Liver (tissue), 9 donors: ENCODE measurements around the gene FADD. TPM values are rescaled to one million over a fixed set of nuclear protein-coding genes. Genes with fewer than 3 reads are reported as not detected.

Experiments used
- DNase-seq: peaks from one replicate; pipeline ENCODE4 v3.0.0-alpha.2; 2017; ENCODE audit warnings: low spot score
- H3K27ac ChIP-seq, 2 donors: one replicate each; pipeline ENCODE4 v1.7.0; 2013; ENCODE audit warnings: inconsistent platforms in 2 of 2, low read length in 2 of 2, control low read depth in 1 of 2, low read depth in 1 of 2, mild to moderate bottlenecking in 1 of 2
- H3K27me3 ChIP-seq, 4 donors: one replicate each; pipeline versions ENCODE4 v1.6.1 to v1.7.0; 2013; ENCODE audit warnings: low read length in 3 of 4, inconsistent platforms in 1 of 4, mild to moderate bottlenecking in 1 of 4, moderate library complexity in 1 of 4; ENCODE audit not compliant: control insufficient read depth in 4 of 4, insufficient read depth in 4 of 4
- H3K36me3 ChIP-seq, 4 donors: one replicate each; pipeline versions ENCODE4 v1.6.1 to v1.7.0; 2013; ENCODE audit warnings: low read length in 3 of 4, mild to moderate bottlenecking in 3 of 4, low read depth in 1 of 4, moderate library complexity in 1 of 4; ENCODE audit not compliant: control insufficient read depth in 4 of 4, insufficient read depth in 3 of 4
- H3K4me1 ChIP-seq, 4 donors: one replicate each; pipeline versions ENCODE4 v1.6.1 to v1.7.0; 2013; ENCODE audit warnings: low read length in 3 of 4, mild to moderate bottlenecking in 3 of 4, moderate library complexity in 1 of 4; ENCODE audit not compliant: control insufficient read depth in 4 of 4, insufficient read depth in 4 of 4
- H3K4me3 ChIP-seq, 3 donors: one replicate each; pipeline versions ENCODE4 v1.6.1 to v1.7.0; 2013; ENCODE audit warnings: low read length in 3 of 3, control low read depth in 1 of 3, low read depth in 1 of 3, mild to moderate bottlenecking in 1 of 3
- H3K9ac ChIP-seq, 2 donors: one replicate each; pipeline ENCODE4 v1.7.0; 2013; ENCODE audit warnings: low read length in 2 of 2, mild to moderate bottlenecking in 2 of 2, moderate library complexity in 2 of 2, control low read depth in 1 of 2, low read depth in 1 of 2
- H3K9me3 ChIP-seq, 4 donors: one replicate each; pipeline versions ENCODE4 v1.6.1 to v1.7.0; 2013; ENCODE audit warnings: low read length in 3 of 4; ENCODE audit not compliant: control insufficient read depth in 4 of 4
- EGR1 ChIP-seq, 2 donors: IDR thresholded peaks; 2 replicates each; pipeline ENCODE4 v1.6.1; 2016 to 2018; ENCODE audit warnings: antibody characterized with exemption in 2 of 2, low read depth in 2 of 2
- FOXA1 ChIP-seq: IDR thresholded peaks from 2 replicates; pipeline ENCODE4 v1.6.1; 2016; ENCODE audit warnings: antibody characterized with exemption
- FOXA2 ChIP-seq: IDR thresholded peaks from 2 replicates; pipeline ENCODE4 v1.6.1; 2016; ENCODE audit warnings: antibody characterized with exemption
- GABPA ChIP-seq, 2 donors: IDR thresholded peaks in 1 of 2; conservative IDR thresholded peaks in 1 of 2; 2 replicates each; pipeline ENCODE4 v1.6.1; 2016; ENCODE audit warnings: antibody characterized with exemption in 2 of 2, mild to moderate bottlenecking in 1 of 2, moderate library complexity in 1 of 2
- HNF4A ChIP-seq, 2 donors: conservative IDR thresholded peaks; 2 replicates each; pipeline ENCODE4 v1.6.1; 2016; ENCODE audit warnings: antibody characterized with exemption in 2 of 2, mild to moderate bottlenecking in 2 of 2
- HNF4G ChIP-seq: IDR thresholded peaks from 2 replicates; pipeline ENCODE4 v1.6.1; 2016; ENCODE audit warnings: antibody characterized with exemption
- JUND ChIP-seq, 2 donors: IDR thresholded peaks; 2 replicates each; pipeline ENCODE4 v1.6.1; 2016; ENCODE audit warnings: antibody characterized with exemption in 2 of 2
- NR2F2 ChIP-seq: IDR thresholded peaks from 2 replicates; pipeline ENCODE4 v1.6.1; 2016; ENCODE audit warnings: antibody characterized with exemption
- RAD21 ChIP-seq, 2 donors: IDR thresholded peaks; 2 replicates each; pipeline ENCODE4 v1.6.1; 2016; ENCODE audit warnings: antibody characterized with exemption in 2 of 2, mild to moderate bottlenecking in 2 of 2
- RXRA ChIP-seq, 2 donors: IDR thresholded peaks; 2 replicates each; pipeline ENCODE4 v1.6.1; 2017 to 2018; ENCODE audit warnings: antibody characterized with exemption in 2 of 2, mild to moderate bottlenecking in 1 of 2
- SP1 ChIP-seq: IDR thresholded peaks from 2 replicates; pipeline ENCODE4 v1.6.1; 2018; ENCODE audit warnings: antibody characterized with exemption, mild to moderate bottlenecking
- TAF1 ChIP-seq: conservative IDR thresholded peaks from 2 replicates; pipeline ENCODE4 v1.6.1; 2016; ENCODE audit warnings: antibody characterized with exemption, mild to moderate bottlenecking
- YY1 ChIP-seq: IDR thresholded peaks from 2 replicates; pipeline ENCODE4 v1.6.1; 2016; ENCODE audit warnings: antibody characterized with exemption, mild to moderate bottlenecking
- WGBS: extraction: QIAGEN DNeasy Blood & Tissue Kit; methylation state at CpG from one replicate; pipeline ENCODE4 v1.1.7; 2013; 5-methylcytosine and 5-hydroxymethylcytosine counted together
- polyA plus RNA-seq, 2 donors: library from polyadenylated mRNA; stranded (reverse) in 1 of 2; unstranded in 1 of 2; fragments of 200-250 nt in 1 of 2; fragments of >200 nt in 1 of 2; fragmentation: Nextera tagmentation in 1 of 2; extraction: Ambion mirVana in 1 of 2; gene quantifications; one replicate each; pipeline versions ENCODE4 v1.2.1 to v1.2.3, GENCODE V29; 2013 to 2015
- total RNA-seq, 2 donors: library from RNA; depleted of rRNA; stranded (reverse); fragments of >200 nt; gene quantifications; one replicate each; pipeline ENCODE4 v1.2.3, GENCODE V29; 2014
- TF ChIP-seq, protein P1 (sequence below): fragments of 150-350 bp; IDR thresholded peaks from 2 replicates; pipeline ENCODE4 v1.5.1; 2017; ENCODE audit warnings: improper control_type of control experiment, low read depth, low read length; ENCODE audit not compliant: missing input control
- TF ChIP-seq, protein P2 (sequence below): IDR thresholded peaks from 2 replicates; pipeline ENCODE4 v1.6.1; 2016; ENCODE audit warnings: antibody characterized with exemption
- TF ChIP-seq, protein P3 (sequence below): IDR thresholded peaks from 2 replicates; pipeline ENCODE4 v1.6.1; 2016; ENCODE audit warnings: antibody characterized with exemption
- TF ChIP-seq, protein P4 (sequence below): IDR thresholded peaks from 2 replicates; pipeline ENCODE4 v1.6.1; 2016; ENCODE audit warnings: antibody characterized with exemption
- TF ChIP-seq, protein P5 (sequence below): IDR thresholded peaks from 2 replicates; pipeline ENCODE4 v1.6.1; 2016; ENCODE audit warnings: antibody characterized with exemption, mild to moderate bottlenecking
- donor health status: healthy.
- donor health status: healthy.
- donor health status: healthy.
- donor health status: healthy.
- donor health status: healthy.

Gene FADD
- total and polyA plus RNA-seq, 4 donors, result 1.8 to 17.3 (median 14.8) TPM

DNA sequence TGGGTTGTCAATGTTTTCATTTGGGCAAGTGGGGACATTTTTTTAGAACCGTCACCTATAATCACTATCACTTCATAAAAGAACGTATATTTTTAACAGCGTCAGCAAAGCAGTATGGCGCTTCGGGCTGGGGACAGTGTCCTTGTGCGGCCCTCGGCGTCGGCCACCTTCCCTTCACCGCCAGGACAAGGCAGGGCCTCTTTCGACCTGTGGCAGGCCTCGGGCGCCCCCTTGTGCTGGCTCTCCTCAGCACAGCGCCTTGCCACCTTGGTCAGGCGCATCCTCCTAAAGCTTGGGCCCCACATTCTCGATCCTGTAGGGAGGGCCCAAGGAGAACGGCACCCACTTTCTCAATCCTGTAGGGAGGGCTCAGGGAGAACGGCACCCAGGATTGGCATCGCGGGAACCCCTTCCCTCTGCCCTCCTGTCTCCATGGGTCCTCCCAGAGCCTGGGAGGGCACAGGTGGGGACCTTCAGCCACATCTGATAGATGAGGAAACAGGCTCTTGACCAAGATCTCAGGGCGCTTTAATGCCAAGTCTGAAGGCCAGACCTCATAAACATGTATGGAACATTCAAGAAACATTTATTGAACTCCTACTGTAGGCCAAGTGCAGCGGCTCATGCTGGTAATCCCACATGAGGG lies 11.5 kb upstream of the FADD start:
- TF ChIP-seq, protein P1, sequence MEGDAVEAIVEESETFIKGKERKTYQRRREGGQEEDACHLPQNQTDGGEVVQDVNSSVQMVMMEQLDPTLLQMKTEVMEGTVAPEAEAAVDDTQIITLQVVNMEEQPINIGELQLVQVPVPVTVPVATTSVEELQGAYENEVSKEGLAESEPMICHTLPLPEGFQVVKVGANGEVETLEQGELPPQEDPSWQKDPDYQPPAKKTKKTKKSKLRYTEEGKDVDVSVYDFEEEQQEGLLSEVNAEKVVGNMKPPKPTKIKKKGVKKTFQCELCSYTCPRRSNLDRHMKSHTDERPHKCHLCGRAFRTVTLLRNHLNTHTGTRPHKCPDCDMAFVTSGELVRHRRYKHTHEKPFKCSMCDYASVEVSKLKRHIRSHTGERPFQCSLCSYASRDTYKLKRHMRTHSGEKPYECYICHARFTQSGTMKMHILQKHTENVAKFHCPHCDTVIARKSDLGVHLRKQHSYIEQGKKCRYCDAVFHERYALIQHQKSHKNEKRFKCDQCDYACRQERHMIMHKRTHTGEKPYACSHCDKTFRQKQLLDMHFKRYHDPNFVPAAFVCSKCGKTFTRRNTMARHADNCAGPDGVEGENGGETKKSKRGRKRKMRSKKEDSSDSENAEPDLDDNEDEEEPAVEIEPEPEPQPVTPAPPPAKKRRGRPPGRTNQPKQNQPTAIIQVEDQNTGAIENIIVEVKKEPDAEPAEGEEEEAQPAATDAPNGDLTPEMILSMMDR, result peak; percentile 88
- TF ChIP-seq EGR1 (IDR thresholded peaks at IDR 0.05; ENCODE audit: low read depth in 2 of 2) (no peak), RXRA (IDR thresholded peaks at IDR 0.05) (peak; percentile 33 to 82), HNF4A (conservative IDR thresholded peaks at IDR 0.05) (peak in 1 of 2 donors; percentile 3), JUND (IDR thresholded peaks at IDR 0.05) (no peak), FOXA2 (no peak), SP1 (no peak), RAD21 (IDR thresholded peaks at IDR 0.05) (peak; percentile 95 to 98), TAF1 (no peak), NR2F2 (no peak), HNF4G (no peak), FOXA1 (no peak), GABPA (IDR thresholded peaks at IDR 0.05 in 1 of 2, conservative IDR thresholded peaks at IDR 0.05 in 1 of 2) (no peak), YY1 (no peak)
- TF ChIP-seq, protein P2, sequence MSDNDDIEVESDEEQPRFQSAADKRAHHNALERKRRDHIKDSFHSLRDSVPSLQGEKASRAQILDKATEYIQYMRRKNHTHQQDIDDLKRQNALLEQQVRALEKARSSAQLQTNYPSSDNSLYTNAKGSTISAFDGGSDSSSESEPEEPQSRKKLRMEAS, result no peak
- TF ChIP-seq, protein P3, sequence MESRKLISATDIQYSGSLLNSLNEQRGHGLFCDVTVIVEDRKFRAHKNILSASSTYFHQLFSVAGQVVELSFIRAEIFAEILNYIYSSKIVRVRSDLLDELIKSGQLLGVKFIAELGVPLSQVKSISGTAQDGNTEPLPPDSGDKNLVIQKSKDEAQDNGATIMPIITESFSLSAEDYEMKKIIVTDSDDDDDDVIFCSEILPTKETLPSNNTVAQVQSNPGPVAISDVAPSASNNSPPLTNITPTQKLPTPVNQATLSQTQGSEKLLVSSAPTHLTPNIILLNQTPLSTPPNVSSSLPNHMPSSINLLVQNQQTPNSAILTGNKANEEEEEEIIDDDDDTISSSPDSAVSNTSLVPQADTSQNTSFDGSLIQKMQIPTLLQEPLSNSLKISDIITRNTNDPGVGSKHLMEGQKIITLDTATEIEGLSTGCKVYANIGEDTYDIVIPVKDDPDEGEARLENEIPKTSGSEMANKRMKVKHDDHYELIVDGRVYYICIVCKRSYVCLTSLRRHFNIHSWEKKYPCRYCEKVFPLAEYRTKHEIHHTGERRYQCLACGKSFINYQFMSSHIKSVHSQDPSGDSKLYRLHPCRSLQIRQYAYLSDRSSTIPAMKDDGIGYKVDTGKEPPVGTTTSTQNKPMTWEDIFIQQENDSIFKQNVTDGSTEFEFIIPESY, result no peak
- TF ChIP-seq, protein P4, sequence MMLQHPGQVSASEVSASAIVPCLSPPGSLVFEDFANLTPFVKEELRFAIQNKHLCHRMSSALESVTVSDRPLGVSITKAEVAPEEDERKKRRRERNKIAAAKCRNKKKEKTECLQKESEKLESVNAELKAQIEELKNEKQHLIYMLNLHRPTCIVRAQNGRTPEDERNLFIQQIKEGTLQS, result no peak
- TF ChIP-seq, protein P5, sequence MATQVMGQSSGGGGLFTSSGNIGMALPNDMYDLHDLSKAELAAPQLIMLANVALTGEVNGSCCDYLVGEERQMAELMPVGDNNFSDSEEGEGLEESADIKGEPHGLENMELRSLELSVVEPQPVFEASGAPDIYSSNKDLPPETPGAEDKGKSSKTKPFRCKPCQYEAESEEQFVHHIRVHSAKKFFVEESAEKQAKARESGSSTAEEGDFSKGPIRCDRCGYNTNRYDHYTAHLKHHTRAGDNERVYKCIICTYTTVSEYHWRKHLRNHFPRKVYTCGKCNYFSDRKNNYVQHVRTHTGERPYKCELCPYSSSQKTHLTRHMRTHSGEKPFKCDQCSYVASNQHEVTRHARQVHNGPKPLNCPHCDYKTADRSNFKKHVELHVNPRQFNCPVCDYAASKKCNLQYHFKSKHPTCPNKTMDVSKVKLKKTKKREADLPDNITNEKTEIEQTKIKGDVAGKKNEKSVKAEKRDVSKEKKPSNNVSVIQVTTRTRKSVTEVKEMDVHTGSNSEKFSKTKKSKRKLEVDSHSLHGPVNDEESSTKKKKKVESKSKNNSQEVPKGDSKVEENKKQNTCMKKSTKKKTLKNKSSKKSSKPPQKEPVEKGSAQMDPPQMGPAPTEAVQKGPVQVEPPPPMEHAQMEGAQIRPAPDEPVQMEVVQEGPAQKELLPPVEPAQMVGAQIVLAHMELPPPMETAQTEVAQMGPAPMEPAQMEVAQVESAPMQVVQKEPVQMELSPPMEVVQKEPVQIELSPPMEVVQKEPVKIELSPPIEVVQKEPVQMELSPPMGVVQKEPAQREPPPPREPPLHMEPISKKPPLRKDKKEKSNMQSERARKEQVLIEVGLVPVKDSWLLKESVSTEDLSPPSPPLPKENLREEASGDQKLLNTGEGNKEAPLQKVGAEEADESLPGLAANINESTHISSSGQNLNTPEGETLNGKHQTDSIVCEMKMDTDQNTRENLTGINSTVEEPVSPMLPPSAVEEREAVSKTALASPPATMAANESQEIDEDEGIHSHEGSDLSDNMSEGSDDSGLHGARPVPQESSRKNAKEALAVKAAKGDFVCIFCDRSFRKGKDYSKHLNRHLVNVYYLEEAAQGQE, result no peak
- Histone ChIP-seq H3K36me3 (peaks cover 0 to 13% (median 3%) of the 10 kb centered on the region in 4 donors), H3K4me1 (peaks cover 0 to 4% (median 0%) of the 10 kb centered on the region in 4 donors), H3K4me3 (no peak overlapping the region), H3K27me3 (no peaks in the 10 kb centered on the region), H3K9ac (no peak overlapping the region), H3K27ac (no peak overlapping the region), H3K9me3 (no peaks in the 10 kb centered on the region)
- WGBS, result 11% methylated on average over 22 of the region's 22 CpGs
- peak; percentile 84 for DNase-seq
